ENCODE data around the gene TMEM175. TPM values are rescaled to one million over a fixed set of nuclear protein-coding genes. Genes with fewer than 3 reads are reported as not detected.

TMEM175 gene
- total and polyA plus RNA-seq, 5 donors from 2014 or later, result 12.1 to 46.0 (median 14.6) TPM

DNA sequence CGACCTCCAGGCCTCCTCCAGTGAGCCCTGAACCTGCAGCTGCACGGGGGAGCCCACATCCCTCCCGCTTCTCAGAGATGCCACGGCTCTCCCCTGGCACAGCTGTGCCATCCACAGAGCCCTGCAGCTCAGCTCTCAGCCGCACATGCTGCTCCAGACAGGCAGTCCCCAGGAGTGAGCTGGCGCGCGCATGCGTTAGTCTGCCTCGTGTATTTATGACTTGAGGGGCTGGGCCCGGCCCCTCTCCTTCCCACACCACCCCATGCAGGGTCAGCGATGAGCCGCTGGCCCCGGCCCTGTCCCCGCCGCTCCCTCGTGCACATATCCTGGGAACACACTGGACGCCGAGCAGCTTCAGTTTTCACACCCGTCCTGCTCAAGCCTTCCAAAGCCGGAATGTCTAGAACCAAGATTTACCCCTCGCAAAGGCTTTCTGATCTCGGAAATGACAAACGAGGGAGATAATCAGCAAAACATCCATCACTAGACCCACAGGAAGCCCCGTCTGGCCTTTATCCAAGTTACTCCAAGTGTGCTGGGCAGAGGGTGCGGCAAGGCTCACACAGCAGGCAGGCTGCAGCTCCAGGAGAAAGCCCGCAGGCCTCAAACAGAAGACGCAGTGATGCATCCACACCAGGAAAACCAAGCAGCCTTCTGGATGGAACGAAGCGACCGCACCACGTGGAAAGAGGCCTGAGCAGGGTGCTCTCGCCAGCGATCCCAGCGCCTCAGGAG is 24.4 kb upstream of the TMEM175 start:
- Histone ChIP-seq H3K36me3 (ENCODE audit: control insufficient read depth, insufficient read depth, low read length) (peaks cover 42% of the 10 kb centered on the region), H3K4me1 (ENCODE audit: control insufficient read depth, insufficient read depth, low read length, poor library complexity, severe bottlenecking) (no peaks in the 10 kb centered on the region), H3K27me3 (ENCODE audit: control insufficient read depth, insufficient read depth, low read length) (no peaks in the 10 kb centered on the region), H3K27ac (ENCODE audit: insufficient read depth, low read length, poor library complexity, severe bottlenecking) (no peak overlapping the region), H3K4me3 (ENCODE audit: low read depth, low read length) (no peak overlapping the region), H3K9me3 (ENCODE audit: control insufficient read depth in 2 of 2, low read length in 2 of 2) (no peaks in the 10 kb centered on the region)
- Mint-ChIP-seq H3K27me3 (no peaks in the 10 kb centered on the region), H3K9me3 (peaks cover 0 to 3% (median 0%) of the 10 kb centered on the region in 7 donors), H3K4me3 (no peak overlapping the region), H3K27ac (no peak overlapping the region), H3K36me3 (peaks cover 15% of the 10 kb centered on the region), H3K4me1 (peaks cover 0 to 5% (median 0%) of the 10 kb centered on the region in 4 donors)
- ATAC-seq (ENCODE audit: low read depth in 2 of 2) (no peak), DNase-seq (no peak)

- Mint-ChIP-seq H3K27ac (no peak overlapping the region), H3K4me1 (peaks cover 0 to 7% (median 0%) of the 10 kb centered on the region in 4 donors), H3K36me3 (peaks cover 15% of the 10 kb centered on the region), H3K4me3 (no peak overlapping the region), H3K9me3 (peaks cover 0 to 3% (median 0%) of the 10 kb centered on the region in 7 donors), H3K27me3 (no peaks in the 10 kb centered on the region)
- ATAC-seq (ENCODE audit: low read depth in 2 of 2) (no peak), DNase-seq (no peak)
- Histone ChIP-seq H3K27me3 (ENCODE audit: control insufficient read depth, insufficient read depth, low read length) (no peaks in the 10 kb centered on the region), H3K4me3 (ENCODE audit: low read depth, low read length) (no peak overlapping the region), H3K9me3 (ENCODE audit: control insufficient read depth in 2 of 2, low read length in 2 of 2) (no peaks in the 10 kb centered on the region), H3K27ac (ENCODE audit: insufficient read depth, low read length, poor library complexity, severe bottlenecking) (no peak overlapping the region), H3K4me1 (ENCODE audit: control insufficient read depth, insufficient read depth, low read length, poor library complexity, severe bottlenecking) (no peaks in the 10 kb centered on the region), H3K36me3 (ENCODE audit: control insufficient read depth, insufficient read depth, low read length) (peaks cover 46% of the 10 kb centered on the region)
Measured at GRCh38 chr4:909131-909571, 23.1 kb upstream of the TMEM175 start.

GRCh38 chr4:909821-910220 is 22.4 kb upstream of the TMEM175 start:
- ATAC-seq (ENCODE audit: low read depth in 2 of 2), result no peak
- Mint-ChIP-seq H3K4me3 (no peak overlapping the region), H3K4me1 (peaks cover 0 to 10% (median under 1%) of the 10 kb centered on the region in 4 donors), H3K9me3 (peaks cover 0 to 3% (median 0%) of the 10 kb centered on the region in 7 donors), H3K36me3 (peaks cover 13% of the 10 kb centered on the region), H3K27ac (no peak overlapping the region), H3K27me3 (no peaks in the 10 kb centered on the region)
- DNase-seq, result no peak
- no peaks in the 10 kb centered on the region for H3K27me3 ChIP-seq (ENCODE audit: control insufficient read depth, insufficient read depth, low read length)
- peaks cover 42% of the 10 kb centered on the region for H3K36me3 ChIP-seq (ENCODE audit: control insufficient read depth, insufficient read depth, low read length)
- no peak overlapping the region for H3K4me3 ChIP-seq (ENCODE audit: low read depth, low read length)
- no peaks in the 10 kb centered on the region for H3K9me3 ChIP-seq (ENCODE audit: control insufficient read depth in 2 of 2, low read length in 2 of 2)
- H3K27ac ChIP-seq (ENCODE audit: insufficient read depth, low read length, poor library complexity, severe bottlenecking), result no peak overlapping the region
- no peaks in the 10 kb centered on the region for H3K4me1 ChIP-seq (ENCODE audit: control insufficient read depth, insufficient read depth, low read length, poor library complexity, severe bottlenecking)

DNA sequence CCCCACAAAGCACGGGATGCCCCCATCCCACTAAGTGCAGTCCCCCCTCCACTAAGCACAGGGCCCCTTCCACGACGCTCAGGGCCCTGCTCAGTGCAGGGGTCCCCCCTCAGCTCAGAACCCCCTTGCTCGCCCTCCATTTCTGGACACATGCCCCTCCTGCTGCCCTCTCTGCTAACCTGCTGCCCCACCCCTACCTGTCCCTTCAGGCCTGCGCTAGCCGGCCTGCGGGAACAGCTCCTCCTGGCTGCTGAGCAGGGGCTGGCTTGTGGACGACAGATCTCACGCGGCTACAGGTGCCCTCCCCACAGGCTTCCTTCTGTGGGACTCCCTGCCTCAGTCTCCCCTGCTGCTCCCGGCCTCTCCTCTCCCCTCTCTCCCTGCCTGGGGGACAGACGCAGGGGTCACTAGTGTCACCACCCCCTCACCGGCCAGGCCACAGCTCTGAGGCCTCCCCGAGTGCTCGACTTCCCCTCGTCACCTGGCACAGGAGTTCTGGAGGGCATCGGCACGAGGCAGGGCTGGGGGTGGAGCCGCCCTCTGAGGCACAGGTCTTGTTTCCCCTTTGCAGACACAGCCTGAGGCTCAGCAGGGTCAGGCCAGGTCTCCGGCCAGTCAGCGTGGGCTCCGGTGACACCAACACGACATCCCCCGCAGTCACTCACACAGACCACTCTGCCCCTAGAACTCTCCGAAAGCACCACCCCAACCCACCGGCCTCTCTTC is 21.7 kb upstream of the TMEM175 start:
- Mint-ChIP-seq H3K27ac (no peak overlapping the region), H3K4me3 (no peak overlapping the region), H3K4me1 (peaks cover 6 to 17% (median 7%) of the 10 kb centered on the region in 4 donors), H3K36me3 (peaks cover 9% of the 10 kb centered on the region), H3K27me3 (no peaks in the 10 kb centered on the region), H3K9me3 (peaks cover 0 to 3% (median 0%) of the 10 kb centered on the region in 7 donors)
- Histone ChIP-seq H3K36me3 (ENCODE audit: control insufficient read depth, insufficient read depth, low read length) (peaks cover 41% of the 10 kb centered on the region), H3K27me3 (ENCODE audit: control insufficient read depth, insufficient read depth, low read length) (no peaks in the 10 kb centered on the region), H3K4me3 (ENCODE audit: low read depth, low read length) (no peak overlapping the region), H3K9me3 (ENCODE audit: control insufficient read depth in 2 of 2, low read length in 2 of 2) (no peaks in the 10 kb centered on the region), H3K27ac (ENCODE audit: insufficient read depth, low read length, poor library complexity, severe bottlenecking) (no peak overlapping the region), H3K4me1 (ENCODE audit: control insufficient read depth, insufficient read depth, low read length, poor library complexity, severe bottlenecking) (peaks cover 6% of the 10 kb centered on the region)
- no peak for ATAC-seq (ENCODE audit: low read depth in 2 of 2)
- DNase-seq, result no peak

DNA sequence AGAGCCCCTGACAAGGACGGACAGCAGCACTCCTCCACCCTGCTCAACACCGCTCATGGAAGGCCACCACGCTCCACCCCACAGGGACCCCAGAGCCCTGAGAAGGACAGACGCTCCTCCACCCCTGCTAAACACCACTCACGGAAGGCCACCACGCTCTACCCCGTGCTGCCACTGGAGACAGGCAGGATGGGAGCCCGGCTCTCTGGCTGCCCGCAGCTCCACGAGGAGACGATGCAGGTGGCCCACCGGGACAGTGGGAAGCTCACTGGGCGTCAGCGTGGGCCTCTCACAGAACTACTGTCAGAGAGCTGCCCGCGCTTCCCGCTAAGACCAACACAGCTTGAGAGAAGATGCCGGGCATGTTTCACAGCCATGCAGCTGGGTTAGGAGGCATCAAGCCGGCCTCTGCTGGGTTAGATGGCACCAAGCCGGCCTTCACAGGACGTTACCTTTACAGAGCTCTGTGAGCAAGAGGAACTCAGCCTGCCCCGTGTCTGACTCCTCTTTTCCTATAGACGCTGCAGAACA is 21.0 kb upstream of the TMEM175 start:
- peaks cover 0 to 3% (median 0%) of the 10 kb centered on the region in 7 donors for H3K9me3 Mint-ChIP-seq
- H3K27ac Mint-ChIP-seq, result peak overlapping the region in 1 of 3 donors; percentile 31
- Histone ChIP-seq H3K27me3 (ENCODE audit: control insufficient read depth, insufficient read depth, low read length) (no peaks in the 10 kb centered on the region), H3K4me1 (ENCODE audit: control insufficient read depth, insufficient read depth, low read length, poor library complexity, severe bottlenecking) (peaks cover 13% of the 10 kb centered on the region), H3K4me3 (ENCODE audit: low read depth, low read length) (no peak overlapping the region), H3K36me3 (ENCODE audit: control insufficient read depth, insufficient read depth, low read length) (peaks cover 41% of the 10 kb centered on the region), H3K27ac (ENCODE audit: insufficient read depth, low read length, poor library complexity, severe bottlenecking) (no peak overlapping the region), H3K9me3 (ENCODE audit: control insufficient read depth in 2 of 2, low read length in 2 of 2) (no peaks in the 10 kb centered on the region)
- DNase-seq (no peak), ATAC-seq (ENCODE audit: low read depth in 2 of 2) (no peak)
- peaks cover 11 to 24% (median 14%) of the 10 kb centered on the region in 4 donors for H3K4me1 Mint-ChIP-seq
- H3K27me3 Mint-ChIP-seq, result no peaks in the 10 kb centered on the region
- peaks cover 9% of the 10 kb centered on the region for H3K36me3 Mint-ChIP-seq
- peak overlapping the region in 1 of 4 donors; percentile 71 for H3K4me3 Mint-ChIP-seq

GRCh38 chr4:911871-912490 is 20.3 kb upstream of the TMEM175 start:
- no peak for ATAC-seq (ENCODE audit: low read depth in 2 of 2)
- Histone ChIP-seq H3K27ac (ENCODE audit: insufficient read depth, low read length, poor library complexity, severe bottlenecking) (no peak overlapping the region), H3K27me3 (ENCODE audit: control insufficient read depth, insufficient read depth, low read length) (no peaks in the 10 kb centered on the region), H3K9me3 (ENCODE audit: control insufficient read depth in 2 of 2, low read length in 2 of 2) (no peaks in the 10 kb centered on the region), H3K4me1 (ENCODE audit: control insufficient read depth, insufficient read depth, low read length, poor library complexity, severe bottlenecking) (peaks cover 13% of the 10 kb centered on the region), H3K4me3 (ENCODE audit: low read depth, low read length) (no peak overlapping the region), H3K36me3 (ENCODE audit: control insufficient read depth, insufficient read depth, low read length) (peaks cover 41% of the 10 kb centered on the region)
- peak overlapping the region in 1 of 4 donors; percentile 71 for H3K4me3 Mint-ChIP-seq
- no peaks in the 10 kb centered on the region for H3K27me3 Mint-ChIP-seq
- no peak for DNase-seq
- peaks cover 7% of the 10 kb centered on the region for H3K36me3 Mint-ChIP-seq
- H3K27ac Mint-ChIP-seq, result no peak overlapping the region
- H3K9me3 Mint-ChIP-seq, result peaks cover 0 to 1% (median 0%) of the 10 kb centered on the region in 7 donors
- H3K4me1 Mint-ChIP-seq, result peaks cover 18 to 27% (median 21%) of the 10 kb centered on the region in 4 donors

DNA sequence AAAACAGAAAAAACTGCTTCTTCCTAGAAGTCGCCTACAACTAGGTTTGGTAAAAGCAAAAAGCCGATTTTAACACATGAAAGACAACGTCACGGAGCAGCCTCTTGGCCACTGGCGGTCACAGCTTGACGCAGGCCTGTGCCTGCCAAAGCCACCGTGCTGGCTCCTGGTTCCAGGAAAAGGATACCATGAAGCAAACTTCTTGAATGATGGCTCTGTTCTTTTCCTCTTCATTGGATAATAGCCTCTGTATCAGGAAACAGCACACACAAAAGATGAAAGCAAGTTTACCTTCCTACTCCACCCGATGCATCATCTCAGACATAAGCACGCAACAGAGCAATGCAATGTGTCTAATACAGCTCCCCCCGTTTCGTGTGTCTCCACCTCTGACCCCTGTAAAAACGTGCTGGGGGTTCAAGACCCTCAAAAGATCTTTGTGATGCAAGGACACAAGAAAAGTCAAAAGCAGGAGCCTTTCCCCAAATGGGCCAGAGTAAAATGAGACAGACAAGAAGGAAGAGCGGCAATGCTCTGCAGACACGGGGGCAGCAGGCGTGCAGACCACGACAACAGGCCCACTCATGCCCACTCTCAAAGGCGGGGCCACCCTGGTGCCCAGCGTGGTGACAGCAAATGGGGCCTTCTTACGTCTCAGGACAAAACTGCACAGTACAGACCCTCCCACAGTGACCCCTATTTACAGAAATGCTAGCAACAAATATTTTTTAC is 19.5 kb upstream of the TMEM175 start:
- H3K27ac Mint-ChIP-seq, result no peak overlapping the region
- Histone ChIP-seq H3K36me3 (ENCODE audit: control insufficient read depth, insufficient read depth, low read length) (peaks cover 41% of the 10 kb centered on the region), H3K27ac (ENCODE audit: insufficient read depth, low read length, poor library complexity, severe bottlenecking) (no peak overlapping the region), H3K27me3 (ENCODE audit: control insufficient read depth, insufficient read depth, low read length) (no peaks in the 10 kb centered on the region), H3K9me3 (ENCODE audit: control insufficient read depth in 2 of 2, low read length in 2 of 2) (no peaks in the 10 kb centered on the region), H3K4me3 (ENCODE audit: low read depth, low read length) (no peak overlapping the region), H3K4me1 (ENCODE audit: control insufficient read depth, insufficient read depth, low read length, poor library complexity, severe bottlenecking) (peaks cover 13% of the 10 kb centered on the region)
- no peak overlapping the region for H3K4me3 Mint-ChIP-seq
- DNase-seq (no peak), ATAC-seq (ENCODE audit: low read depth in 2 of 2) (no peak)
- H3K36me3 Mint-ChIP-seq, result peaks cover 7% of the 10 kb centered on the region
- peaks cover 23 to 33% (median 26%) of the 10 kb centered on the region in 4 donors for H3K4me1 Mint-ChIP-seq
- peaks cover 0 to 1% (median 0%) of the 10 kb centered on the region in 7 donors for H3K9me3 Mint-ChIP-seq
- no peaks in the 10 kb centered on the region for H3K27me3 Mint-ChIP-seq

Data from CD4-positive, CD25-positive, alpha-beta regulatory T cell (primary cell).